Endothelial cell of coronary artery (primary cell): Measurements from ENCODE around the gene STAT5A. TPM values are rescaled to one million over a fixed set of nuclear protein-coding genes. Genes with fewer than 3 reads are reported as not detected.

Experiments used
- total RNA-seq: library from RNA; depleted of rRNA; stranded (reverse); fragments of >200 nt; gene quantifications from 2 replicates; pipeline ENCODE4 v1.2.3, GENCODE V29; 2014

STAT5A gene
- total RNA-seq = 14.8 and 25.9 TPM in 2 replicates

DNA sequence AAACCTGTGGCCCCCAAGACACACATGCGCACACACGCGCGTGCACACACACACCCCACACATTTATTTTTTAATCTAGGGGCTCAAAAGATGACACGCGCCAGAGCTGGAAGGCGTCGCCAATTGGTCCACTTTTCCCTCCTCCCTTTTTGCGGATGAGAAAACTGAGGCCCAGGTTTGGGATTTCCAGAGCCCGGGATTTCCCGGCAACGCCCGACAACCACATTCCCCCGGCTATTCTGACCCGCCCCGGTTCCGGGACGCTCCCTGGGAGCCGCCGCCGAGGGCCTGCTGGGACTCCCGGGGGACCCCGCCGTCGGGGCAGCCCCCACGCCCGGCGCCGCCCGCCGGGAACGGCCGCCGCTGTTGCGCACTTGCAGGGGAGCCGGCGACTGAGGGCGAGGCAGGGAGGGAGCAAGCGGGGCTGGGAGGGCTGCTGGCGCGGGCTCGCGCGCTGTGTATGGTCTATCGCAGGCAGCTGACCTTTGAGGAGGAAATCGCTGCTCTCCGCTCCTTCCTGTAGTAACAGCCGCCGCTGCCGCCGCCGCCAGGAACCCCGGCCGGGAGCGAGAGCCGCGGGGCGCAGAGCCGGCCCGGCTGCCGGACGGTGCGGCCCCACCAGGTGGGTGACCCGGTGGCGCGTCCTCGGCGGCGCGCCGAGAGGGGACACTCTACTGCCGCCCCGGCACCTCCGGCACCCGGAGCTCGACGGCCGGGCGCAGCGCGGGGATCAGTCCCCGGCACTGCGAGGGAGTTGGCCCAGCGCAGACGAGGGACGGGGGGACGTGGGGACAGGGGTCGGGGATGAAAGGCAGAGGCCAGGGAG is at the start of gene STAT5A:
TSS of gene STAT5A (plus strand) at position 522 of the 826 bp plus-strand sequence. CDS start 914 bp downstream, outside the sequence.

DNA sequence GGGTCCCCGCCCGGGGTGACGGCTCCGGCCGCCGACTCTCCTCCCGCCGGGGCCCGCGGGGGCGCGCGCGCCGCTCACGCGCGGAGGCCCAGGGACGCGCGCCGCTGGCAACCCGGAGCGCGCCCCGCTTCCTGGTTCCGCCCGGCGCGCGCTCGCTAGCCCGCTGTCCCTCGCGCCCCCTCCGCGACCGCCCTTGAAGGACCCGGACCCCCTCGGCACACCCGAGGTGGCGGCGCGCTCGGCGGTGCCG is 12.0 kb upstream of the STAT5A start, which contains the start of gene STAT5B:
TSS of gene STAT5B (minus strand) at position 33 of the 250 bp plus-strand sequence. CDS start 44,264 bp downstream, outside the sequence.

Other genes with a start within 250 kb of the STAT5A start
- 0.09 and 0.28 TPM in 2 replicates for gene C17orf113, start 237.9 kb upstream of the STAT5A start, total RNA-seq
- not detected in 2 replicates for gene ZNF385C, start 190.0 kb upstream of the STAT5A start, total RNA-seq
- 4.0 and 6.8 TPM in 2 replicates for gene DHX58, start 175.8 kb upstream of the STAT5A start, total RNA-seq
- 6.9 and 13.9 TPM in 2 replicates for gene KAT2A, start 167.1 kb upstream of the STAT5A start, total RNA-seq
- not detected in 2 replicates for gene HSPB9, start 165.7 kb upstream of the STAT5A start, total RNA-seq
- gene RAB5C, start 133.5 kb upstream of the STAT5A start, total RNA-seq = 77.1 and 79.1 TPM in 2 replicates
- under 0.01 TPM in 2 replicates for gene KCNH4, start 107.4 kb upstream of the STAT5A start, total RNA-seq
- not detected in 2 replicates for gene HCRT, start 103.0 kb upstream of the STAT5A start, total RNA-seq
- gene GHDC, start 94.0 kb upstream of the STAT5A start, total RNA-seq = 8.5 and 15.0 TPM in 2 replicates
- gene STAT5B, start 12.1 kb upstream of the STAT5A start, total RNA-seq = 30.3 and 43.4 TPM in 2 replicates
- gene STAT3, start 99.9 kb downstream of the STAT5A start, total RNA-seq = 76.6 and 104 TPM in 2 replicates
- 733 and 826 TPM in 2 replicates for gene CAVIN1, start 134.8 kb downstream of the STAT5A start, total RNA-seq
- gene ATP6V0A1, start 170.4 kb downstream of the STAT5A start, total RNA-seq = 25.6 and 39.2 TPM in 2 replicates
- 15.8 and 16.4 TPM in 2 replicates for gene NAGLU, start 247.7 kb downstream of the STAT5A start, total RNA-seq